HCT116 (cell line): ENCODE results near the gene PRAMEF12.

Experiments
- CBX3 ChIP-seq: IDR thresholded peaks from 2 replicates; pipeline ENCODE4 v1.6.1; 2012; ENCODE audit warnings: low read depth
- EGR1 ChIP-seq: IDR thresholded peaks from 2 replicates; pipeline ENCODE4 v1.6.1; 2012; ENCODE audit warnings: low read depth
- EZH2 ChIP-seq: fragments of 200-600 bp; sonication (generic); IDR thresholded peaks from 2 replicates; pipeline ENCODE4 v1.6.1; 2017; ENCODE audit warnings: antibody characterized with exemption, mixed run types
- EZH2phosphoT487 ChIP-seq: fragments of 200-600 bp; IDR thresholded peaks from 2 replicates; pipeline ENCODE4 v1.6.1; 2018; ENCODE audit warnings: antibody characterized with exemption, borderline replicate concordance
- JUND ChIP-seq: IDR thresholded peaks from 2 replicates; pipeline ENCODE4 v1.6.1; 2012
- POLR2A ChIP-seq: IDR thresholded peaks from 2 replicates; pipeline ENCODE4 v1.7.0; 2011; ENCODE audit warnings: borderline replicate concordance; ENCODE audit not compliant: insufficient read depth, insufficient read length; ENCODE audit errors: extremely low read depth
- POLR2AphosphoS5 ChIP-seq: IDR thresholded peaks from 2 replicates; pipeline ENCODE4 v1.6.1; 2011; ENCODE audit warnings: mild to moderate bottlenecking, low read depth, low read length, moderate library complexity
- REST ChIP-seq: IDR thresholded peaks from 2 replicates; pipeline ENCODE4 v1.6.1; 2012; ENCODE audit warnings: low read depth
- SIN3A ChIP-seq: IDR thresholded peaks from 2 replicates; pipeline ENCODE4 v1.6.1; 2012; ENCODE audit warnings: low read depth
- TCF7L2 ChIP-seq: IDR thresholded peaks from 2 replicates; pipeline ENCODE4 v1.7.0; 2011; ENCODE audit warnings: borderline replicate concordance, inconsistent platforms; ENCODE audit not compliant: insufficient read depth, insufficient read length; ENCODE audit errors: extremely low read depth
- YY1 ChIP-seq: IDR thresholded peaks from 2 replicates; pipeline ENCODE4 v1.6.1; 2011; ENCODE audit warnings: low read length, low read depth, moderate library complexity, mild to moderate bottlenecking; ENCODE audit not compliant: insufficient replicate concordance; ENCODE audit errors: extremely low read depth
- ZNF274 ChIP-seq: fragments of 200-500 bp; sonication (Bioruptor generic); IDR thresholded peaks from 2 replicates; pipeline ENCODE4 v1.6.1; 2014; ENCODE audit warnings: mild to moderate bottlenecking, low read depth, low read length, inconsistent platforms
- TF ChIP-seq, protein P1 (sequence below), 3 experiments: fragments of 200-600 bp in 1 of 3; sonication (generic) in 1 of 3; IDR thresholded peaks in 2 of 3; conservative IDR thresholded peaks in 1 of 3; 2 replicates each; pipeline ENCODE4 v1.5.1; 2012 to 2017; ENCODE audit warnings: low read depth in 2 of 3, low read length in 2 of 3, antibody characterized with exemption in 1 of 3, borderline replicate concordance in 1 of 3, control low read depth in 1 of 3, mild to moderate bottlenecking in 1 of 3, mixed read lengths in 1 of 3, mixed run types in 1 of 3, moderate library complexity in 1 of 3; ENCODE audit not compliant: insufficient read depth in 1 of 3

DNA sequence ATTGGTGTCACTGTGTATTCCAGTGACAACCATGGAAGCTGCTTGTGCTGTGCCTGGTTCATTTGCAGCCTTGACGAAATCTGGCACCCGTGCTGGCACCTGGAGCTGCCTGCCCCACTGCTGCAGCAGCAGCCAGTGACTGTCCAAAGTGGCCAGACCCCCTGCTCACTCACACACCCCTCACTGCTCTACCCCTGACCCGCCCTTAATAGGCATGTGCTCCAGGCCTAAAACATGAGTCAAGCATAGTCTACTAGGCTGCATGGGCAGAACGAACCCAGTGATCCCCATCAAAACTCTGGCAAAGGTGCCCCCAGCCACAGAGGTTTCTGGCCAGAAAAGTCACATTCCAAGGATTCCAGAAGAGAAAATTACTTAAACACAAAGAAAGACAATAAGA is 25.4 kb downstream of the PRAMEF12 start:
- TF ChIP-seq, protein P1, sequence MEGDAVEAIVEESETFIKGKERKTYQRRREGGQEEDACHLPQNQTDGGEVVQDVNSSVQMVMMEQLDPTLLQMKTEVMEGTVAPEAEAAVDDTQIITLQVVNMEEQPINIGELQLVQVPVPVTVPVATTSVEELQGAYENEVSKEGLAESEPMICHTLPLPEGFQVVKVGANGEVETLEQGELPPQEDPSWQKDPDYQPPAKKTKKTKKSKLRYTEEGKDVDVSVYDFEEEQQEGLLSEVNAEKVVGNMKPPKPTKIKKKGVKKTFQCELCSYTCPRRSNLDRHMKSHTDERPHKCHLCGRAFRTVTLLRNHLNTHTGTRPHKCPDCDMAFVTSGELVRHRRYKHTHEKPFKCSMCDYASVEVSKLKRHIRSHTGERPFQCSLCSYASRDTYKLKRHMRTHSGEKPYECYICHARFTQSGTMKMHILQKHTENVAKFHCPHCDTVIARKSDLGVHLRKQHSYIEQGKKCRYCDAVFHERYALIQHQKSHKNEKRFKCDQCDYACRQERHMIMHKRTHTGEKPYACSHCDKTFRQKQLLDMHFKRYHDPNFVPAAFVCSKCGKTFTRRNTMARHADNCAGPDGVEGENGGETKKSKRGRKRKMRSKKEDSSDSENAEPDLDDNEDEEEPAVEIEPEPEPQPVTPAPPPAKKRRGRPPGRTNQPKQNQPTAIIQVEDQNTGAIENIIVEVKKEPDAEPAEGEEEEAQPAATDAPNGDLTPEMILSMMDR (IDR thresholded peaks at IDR 0.05 in 2 of 3, conservative IDR thresholded peaks at IDR 0.05 in 1 of 3; ENCODE audit: borderline replicate concordance in 1 of 3, insufficient read depth in 1 of 3, low read depth in 2 of 3, low read length in 2 of 3) = no peak
- TF ChIP-seq POLR2A (no peak), JUND (no peak), YY1 (no peak), TCF7L2 (no peak), EZH2 (no peak), POLR2AphosphoS5 (no peak), EZH2phosphoT487 (no peak), ZNF274 (no peak), CBX3 (no peak), SIN3A (no peak), EGR1 (no peak), REST (no peak)
